Hepatocyte (in vitro differentiated cells): Measurements from ENCODE around the gene MRPL24.

Source experiments
- EZH2 ChIP-seq: fragments of 200-600 bp; sonication (generic); IDR thresholded peaks from 2 replicates; pipeline ENCODE4 v1.6.1; 2016; ENCODE audit warnings: antibody characterized with exemption, mild to moderate bottlenecking, borderline replicate concordance
- EZH2phosphoT487 ChIP-seq: fragments of 200-600 bp; sonication (generic); IDR thresholded peaks from one replicate; pipeline ENCODE4 v1.6.1; 2018; ENCODE audit warnings: antibody characterized with exemption, mild to moderate bottlenecking, low read depth, moderate library complexity; ENCODE audit not compliant: unreplicated experiment, severe bottlenecking
- TF ChIP-seq, protein P1 (sequence below): fragments of 200-600 bp; sonication (generic); IDR thresholded peaks from 2 replicates; pipeline ENCODE4 v1.5.1; 2016; ENCODE audit warnings: antibody characterized with exemption, mild to moderate bottlenecking; ENCODE audit not compliant: poor library complexity

DNA sequence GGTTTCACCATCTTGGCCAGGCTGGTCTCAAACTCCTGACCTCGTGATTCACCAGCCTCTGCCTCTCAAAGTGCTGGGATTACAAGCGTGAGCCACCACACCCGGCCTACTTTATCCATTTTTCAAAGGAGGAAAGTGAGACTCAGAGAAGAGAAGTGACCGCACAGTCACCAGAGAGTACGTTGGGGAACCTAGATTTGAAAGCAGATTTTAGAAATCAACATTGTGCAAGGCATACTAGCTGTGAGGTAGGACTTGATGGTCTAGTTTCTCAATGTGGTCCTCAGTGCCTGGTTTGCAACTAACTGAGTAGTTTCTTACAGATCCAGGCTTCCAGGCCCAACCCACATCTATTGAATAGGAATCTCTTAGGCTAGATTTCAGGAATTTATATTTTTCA is 24.8 kb upstream of the MRPL24 start:
- TF ChIP-seq EZH2 (no peak), EZH2phosphoT487 (no peak)
- TF ChIP-seq, protein P1, sequence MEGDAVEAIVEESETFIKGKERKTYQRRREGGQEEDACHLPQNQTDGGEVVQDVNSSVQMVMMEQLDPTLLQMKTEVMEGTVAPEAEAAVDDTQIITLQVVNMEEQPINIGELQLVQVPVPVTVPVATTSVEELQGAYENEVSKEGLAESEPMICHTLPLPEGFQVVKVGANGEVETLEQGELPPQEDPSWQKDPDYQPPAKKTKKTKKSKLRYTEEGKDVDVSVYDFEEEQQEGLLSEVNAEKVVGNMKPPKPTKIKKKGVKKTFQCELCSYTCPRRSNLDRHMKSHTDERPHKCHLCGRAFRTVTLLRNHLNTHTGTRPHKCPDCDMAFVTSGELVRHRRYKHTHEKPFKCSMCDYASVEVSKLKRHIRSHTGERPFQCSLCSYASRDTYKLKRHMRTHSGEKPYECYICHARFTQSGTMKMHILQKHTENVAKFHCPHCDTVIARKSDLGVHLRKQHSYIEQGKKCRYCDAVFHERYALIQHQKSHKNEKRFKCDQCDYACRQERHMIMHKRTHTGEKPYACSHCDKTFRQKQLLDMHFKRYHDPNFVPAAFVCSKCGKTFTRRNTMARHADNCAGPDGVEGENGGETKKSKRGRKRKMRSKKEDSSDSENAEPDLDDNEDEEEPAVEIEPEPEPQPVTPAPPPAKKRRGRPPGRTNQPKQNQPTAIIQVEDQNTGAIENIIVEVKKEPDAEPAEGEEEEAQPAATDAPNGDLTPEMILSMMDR: no peak
